NT2/D1 (cell line): ENCODE measurements around the gene GRAMD1B.

Experiments
- DNase-seq: peaks from one replicate; pipeline ENCODE4 v3.0.0-alpha.2; 2011; ENCODE audit warnings: low read depth, low spot score
- H3K27me3 ChIP-seq: 2 replicates; pipeline ENCODE4 v1.6.0; 2011; ENCODE audit warnings: mild to moderate bottlenecking; ENCODE audit not compliant: insufficient read length, insufficient read depth
- H3K36me3 ChIP-seq: 2 replicates; pipeline ENCODE4 v1.6.1; 2011; ENCODE audit warnings: mild to moderate bottlenecking, low read length, mixed read lengths; ENCODE audit not compliant: insufficient read depth, insufficient read length
- H3K4me1 ChIP-seq: 2 replicates; pipeline ENCODE4 v1.5.1; 2011; ENCODE audit not compliant: insufficient read depth, insufficient read length
- H3K4me3 ChIP-seq: 2 replicates; pipeline ENCODE4 v1.5.1; 2011; ENCODE audit warnings: low read depth; ENCODE audit not compliant: insufficient read length
- H3K9ac ChIP-seq: 2 replicates; pipeline ENCODE4 v1.6.0; 2011; ENCODE audit warnings: low read depth; ENCODE audit not compliant: insufficient read length
- H3K9me3 ChIP-seq: 2 replicates; pipeline ENCODE4 v1.5.1; 2011; ENCODE audit warnings: mild to moderate bottlenecking, low read length; ENCODE audit not compliant: insufficient read depth
- SUZ12 ChIP-seq: IDR thresholded peaks from 2 replicates; pipeline ENCODE4 v1.6.1; 2011; ENCODE audit not compliant: insufficient read length, insufficient read depth; ENCODE audit errors: extremely low read depth
- YY1 ChIP-seq: IDR thresholded peaks from 2 replicates; pipeline ENCODE4 v1.6.1; 2011; ENCODE audit not compliant: insufficient read length, insufficient read depth
- ZNF274 ChIP-seq: IDR thresholded peaks from 2 replicates; pipeline ENCODE4 v1.6.1; 2011; ENCODE audit warnings: mild to moderate bottlenecking, low read depth, low read length

The GRAMD1B gene

GRCh38 chr11:123390146-123390545 lies 39.9 kb upstream of the GRAMD1B start:
- H3K4me3 ChIP-seq: no peak overlapping the region
- no peak for DNase-seq
- H3K36me3 ChIP-seq: no peaks in the 10 kb centered on the region
- no peaks in the 10 kb centered on the region for H3K27me3 ChIP-seq
- peaks cover 3% of the 10 kb centered on the region for H3K4me1 ChIP-seq
- no peak overlapping the region for H3K9ac ChIP-seq
- no peaks in the 10 kb centered on the region for H3K9me3 ChIP-seq
- TF ChIP-seq ZNF274 (no peak), YY1 (no peak), SUZ12 (no peak)

GRCh38 chr11:123391646-123392348 lies 38.3 kb upstream of the GRAMD1B start:
- peaks cover 3% of the 10 kb centered on the region for H3K4me1 ChIP-seq
- TF ChIP-seq SUZ12: no peak
- no peak for TF ChIP-seq YY1
- no peak for TF ChIP-seq ZNF274
- H3K9ac ChIP-seq: no peak overlapping the region
- DNase-seq: no peak
- H3K9me3 ChIP-seq: no peaks in the 10 kb centered on the region
- no peaks in the 10 kb centered on the region for H3K27me3 ChIP-seq
- H3K4me3 ChIP-seq: no peak overlapping the region
- no peaks in the 10 kb centered on the region for H3K36me3 ChIP-seq

GRCh38 chr11:123392431-123392830 lies 37.6 kb upstream of the GRAMD1B start:
- H3K36me3 ChIP-seq: no peaks in the 10 kb centered on the region
- no peaks in the 10 kb centered on the region for H3K27me3 ChIP-seq
- H3K9ac ChIP-seq: no peak overlapping the region
- H3K4me3 ChIP-seq: no peak overlapping the region
- DNase-seq: no peak
- TF ChIP-seq ZNF274: no peak
- no peak for TF ChIP-seq SUZ12
- no peak for TF ChIP-seq YY1
- H3K4me1 ChIP-seq: no peaks in the 10 kb centered on the region
- no peaks in the 10 kb centered on the region for H3K9me3 ChIP-seq

GRCh38 chr11:123392844-123393243 lies 37.2 kb upstream of the GRAMD1B start:
- no peaks in the 10 kb centered on the region for H3K4me1 ChIP-seq
- no peak overlapping the region for H3K4me3 ChIP-seq
- H3K9ac ChIP-seq: no peak overlapping the region
- DNase-seq: no peak
- H3K36me3 ChIP-seq: no peaks in the 10 kb centered on the region
- H3K9me3 ChIP-seq: no peaks in the 10 kb centered on the region
- TF ChIP-seq YY1 (no peak), SUZ12 (no peak), ZNF274 (no peak)
- no peaks in the 10 kb centered on the region for H3K27me3 ChIP-seq

- no peak overlapping the region for H3K9ac ChIP-seq
- no peaks in the 10 kb centered on the region for H3K36me3 ChIP-seq
- no peaks in the 10 kb centered on the region for H3K27me3 ChIP-seq
- H3K4me1 ChIP-seq: no peaks in the 10 kb centered on the region
- DNase-seq: no peak
- no peak for TF ChIP-seq YY1
- H3K9me3 ChIP-seq: no peaks in the 10 kb centered on the region
- no peak overlapping the region for H3K4me3 ChIP-seq
Observed at GRCh38 chr11:123393312-123393927, 36.6 kb upstream of the GRAMD1B start.

- no peaks in the 10 kb centered on the region for H3K9me3 ChIP-seq
- DNase-seq: no peak
- H3K9ac ChIP-seq: no peak overlapping the region
- TF ChIP-seq YY1 (no peak), ZNF274 (no peak), SUZ12 (no peak)
- peaks cover 4% of the 10 kb centered on the region for H3K4me1 ChIP-seq
- H3K36me3 ChIP-seq: no peaks in the 10 kb centered on the region
- H3K4me3 ChIP-seq: no peak overlapping the region
- H3K27me3 ChIP-seq: peaks cover 3% of the 10 kb centered on the region
Observed at GRCh38 chr11:123404676-123405075, 25.4 kb upstream of the GRAMD1B start.

- H3K4me3 ChIP-seq: no peak overlapping the region
- no peaks in the 10 kb centered on the region for H3K9me3 ChIP-seq
- no peak overlapping the region for H3K9ac ChIP-seq
- H3K4me1 ChIP-seq: peaks cover 4% of the 10 kb centered on the region
- H3K36me3 ChIP-seq: no peaks in the 10 kb centered on the region
- H3K27me3 ChIP-seq: peaks cover 3% of the 10 kb centered on the region
- DNase-seq: no peak
- TF ChIP-seq SUZ12 (no peak), ZNF274 (no peak), YY1 (no peak)
Observed at GRCh38 chr11:123405123-123405592, 24.9 kb upstream of the GRAMD1B start.
